Transverse colon (tissue), 4 donors: ENCODE results near the gene RGS9BP.
"Not testable (repeated sequence)": the region's sequence is repeated elsewhere in the genome, so short reads cannot be mapped to it uniquely, and the experiment has no call there.

Experiments used
- CTCF ChIP-seq, 5 experiments: fragments of 200-600 bp in 3 of 5; fragments of 450-650 bp in 2 of 5; sonication (generic) in 3 of 5; IDR thresholded peaks; 1 replicate in 2 of 5; 2 replicates in 3 of 5; pipeline ENCODE4 v1.5.1; 2016 to 2017; ENCODE audit warnings: antibody characterized with exemption in 5 of 5, inconsistent platforms in 3 of 5, mild to moderate bottlenecking in 2 of 5, moderate library complexity in 1 of 5
- POLR2A ChIP-seq: fragments of 450-650 bp; IDR thresholded peaks from one replicate; pipeline ENCODE4 v1.6.1; 2016; ENCODE audit warnings: antibody characterized with exemption, mild to moderate bottlenecking, moderate library complexity
- POLR2AphosphoS5 ChIP-seq, 3 donors: sonication (generic); formaldehyde crosslinking; IDR thresholded peaks; one replicate each; pipeline ENCODE4 v1.6.1; 2016; ENCODE audit warnings: antibody characterized with exemption in 3 of 3

- not testable (repeated sequence) for TF ChIP-seq CTCF (IDR thresholded peaks at IDR 0.05); POLR2A; POLR2AphosphoS5 (IDR thresholded peaks at IDR 0.05)
These were observed 24.5 kb downstream of the RGS9BP start for GRCh38 chr19:32700129-32700528.
